Erythroblast (primary cell): Measurements from ENCODE around the gene UBAP2.
A peak's percentile ranks its signal among the peaks of the same experiment; 100 is the strongest.
"Not testable (repeated sequence)": the region's sequence is repeated elsewhere in the genome, so short reads cannot be mapped to it uniquely, and the experiment has no call there.

Source experiments
- DNase-seq, 2 experiments: peaks; one replicate each; lab custom pipeline; 2025; lab: John Stamatoyannopoulos, UW
- GATA1 ChIP-seq: IDR thresholded peaks from 2 replicates; pipeline ENCODE4 v1.6.1; 2011; ENCODE audit warnings: low read depth, mild to moderate bottlenecking, control low read depth, low read length, moderate library complexity
- POLR2A ChIP-seq: IDR thresholded peaks from 2 replicates; pipeline ENCODE4 v1.6.1; 2011; ENCODE audit warnings: mild to moderate bottlenecking, low read length

UBAP2 gene

GRCh38 chr9:34072410-34072809 lies 23.7 kb upstream of the UBAP2 start:
- TF ChIP-seq GATA1 (no peak), POLR2A (no peak)
- no peak for DNase-seq

- DNase-seq = no peak
- no peak for TF ChIP-seq POLR2A
- no peak for TF ChIP-seq GATA1
Observed at GRCh38 chr9:34070606-34071324, 22.1 kb upstream of the UBAP2 start.

- no peak for TF ChIP-seq GATA1
- no peak for TF ChIP-seq POLR2A
- DNase-seq = no peak
Observed at GRCh38 chr9:34069831-34070230, 21.1 kb upstream of the UBAP2 start.

- DNase-seq = no peak
- TF ChIP-seq POLR2A (no peak), GATA1 (no peak)
Observed at GRCh38 chr9:34065541-34065940, 16.9 kb upstream of the UBAP2 start.

- DNase-seq = no peak
- TF ChIP-seq POLR2A (no peak), GATA1 (no peak)
Observed at GRCh38 chr9:34059954-34060353, 11.3 kb upstream of the UBAP2 start.

- DNase-seq = no peak
- TF ChIP-seq GATA1 = no peak
- TF ChIP-seq POLR2A = no peak
Observed at GRCh38 chr9:34059281-34059680, 10.6 kb upstream of the UBAP2 start.

- DNase-seq = peak; percentile 55 to 66
- TF ChIP-seq POLR2A (no peak), GATA1 (no peak)
Observed at GRCh38 chr9:34049630-34050384, 1.1 kb upstream of the UBAP2 start.

- DNase-seq = peak; percentile 82 to 88
- TF ChIP-seq GATA1 (no peak), POLR2A (no peak)
Observed at GRCh38 chr9:34047864-34048726, 592 bp downstream of the UBAP2 start.

- peak in 1 of 2 experiments; percentile 44 for DNase-seq
- TF ChIP-seq GATA1 (no peak), POLR2A (no peak)
Observed at GRCh38 chr9:34046784-34047379, 1.8 kb downstream of the UBAP2 start.

- TF ChIP-seq GATA1 (no peak), POLR2A (no peak)
- DNase-seq = no peak
Observed at GRCh38 chr9:34045903-34046302, 2.8 kb downstream of the UBAP2 start.

- DNase-seq = not testable (repeated sequence)
Observed at GRCh38 chr9:34042074-34042473, 6.6 kb downstream of the UBAP2 start.

GRCh38 chr9:34038851-34039250 lies 9.8 kb downstream of the UBAP2 start:
- not testable (repeated sequence) for DNase-seq

GRCh38 chr9:34037626-34038025 lies 11.1 kb downstream of the UBAP2 start:
- TF ChIP-seq GATA1 (no peak), POLR2A (no peak)
- DNase-seq = no peak
